ENCODE measurements around the gene DLK2.

Gene DLK2

DNA sequence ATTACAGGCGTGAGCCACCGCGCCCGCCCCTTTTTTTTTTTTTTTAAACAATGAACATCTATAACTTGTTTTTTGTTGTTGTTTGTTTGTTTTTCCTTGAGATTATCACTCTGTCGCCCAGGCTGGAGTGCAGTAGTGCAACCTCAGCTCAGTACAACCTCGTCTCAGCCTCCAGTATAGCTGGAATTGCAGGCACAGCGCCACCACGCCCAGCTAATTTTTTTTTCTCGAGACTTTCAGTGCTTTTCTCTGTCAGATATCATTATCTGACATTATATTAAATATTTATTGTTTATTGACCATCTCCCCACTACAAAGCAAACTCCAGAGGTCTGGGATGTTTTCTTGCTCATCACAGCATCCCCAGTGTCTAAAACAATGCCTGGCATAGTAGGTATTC lies 2.3 kb upstream of the DLK2 start:
- Histone ChIP-seq H3K4me1 (ENCODE audit: control insufficient read depth in 2 of 2, insufficient read depth in 2 of 2, low read length in 2 of 2) (peaks cover 0 to 4% of the 10 kb centered on the region in 2 donors), H3K9ac (ENCODE audit: low read depth in 1 of 2, low read length in 2 of 2) (no peak overlapping the region), H3K36me3 (ENCODE audit: control insufficient read depth in 2 of 2, insufficient read depth in 2 of 2, low read length in 2 of 2) (peaks cover 2 to 6% of the 10 kb centered on the region in 2 donors), H3K27me3 (ENCODE audit: control insufficient read depth in 2 of 2, insufficient read depth in 2 of 2, low read length in 2 of 2) (peaks cover 6 to 16% of the 10 kb centered on the region in 2 donors), H3K4me3 (ENCODE audit: low read length in 2 of 2) (no peak overlapping the region), H3K9me3 (ENCODE audit: control insufficient read depth in 2 of 2, low read length in 2 of 2) (no peaks in the 10 kb centered on the region), H3K27ac (ENCODE audit: low read depth in 2 of 2, low read length in 2 of 2) (no peak overlapping the region)

GRCh38 chr6:43454696-43455530 lies 435 bp downstream of the DLK2 start:
- Histone ChIP-seq H3K9me3 (ENCODE audit: control insufficient read depth in 2 of 2, low read length in 2 of 2) (no peaks in the 10 kb centered on the region), H3K4me1 (ENCODE audit: control insufficient read depth in 2 of 2, insufficient read depth in 2 of 2, low read length in 2 of 2) (peaks cover 0 to 4% of the 10 kb centered on the region in 2 donors), H3K36me3 (ENCODE audit: control insufficient read depth in 2 of 2, insufficient read depth in 2 of 2, low read length in 2 of 2) (peaks cover 17 to 21% of the 10 kb centered on the region in 2 donors), H3K4me3 (ENCODE audit: low read length in 2 of 2) (peak overlapping the region; percentile 59 to 65), H3K27ac (ENCODE audit: low read depth in 2 of 2, low read length in 2 of 2) (no peak overlapping the region), H3K27me3 (ENCODE audit: control insufficient read depth in 2 of 2, insufficient read depth in 2 of 2, low read length in 2 of 2) (peaks cover 3 to 12% of the 10 kb centered on the region in 2 donors), H3K9ac (ENCODE audit: low read depth in 1 of 2, low read length in 2 of 2) (peak overlapping the region in 1 of 2 donors; percentile 48)

DNA sequence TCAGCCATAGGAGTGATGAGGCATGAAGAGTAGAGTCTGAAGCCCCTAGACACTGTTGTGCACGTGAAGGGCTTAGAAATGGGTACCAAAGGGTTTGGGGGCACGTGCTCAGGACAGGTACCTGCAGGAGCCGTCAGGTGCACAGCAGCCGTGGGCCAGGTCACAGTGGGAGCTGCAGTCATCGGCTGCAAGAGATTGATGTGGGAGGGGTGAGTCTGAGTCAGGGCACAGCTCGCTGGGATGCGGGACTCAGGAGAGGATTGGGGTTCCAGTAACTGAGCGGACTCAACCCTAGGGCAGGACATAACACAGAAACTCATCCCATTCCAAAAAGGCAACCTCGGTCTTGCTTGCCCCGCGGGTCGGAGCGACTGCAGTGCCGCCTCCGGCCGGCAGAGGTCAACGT lies 1.1 kb downstream of the DLK2 start:
- H3K27ac ChIP-seq (ENCODE audit: low read depth in 2 of 2, low read length in 2 of 2) = no peak overlapping the region
- H3K4me1 ChIP-seq (ENCODE audit: control insufficient read depth in 2 of 2, insufficient read depth in 2 of 2, low read length in 2 of 2) = peaks cover 0 to 4% of the 10 kb centered on the region in 2 donors
- peaks cover 3 to 10% of the 10 kb centered on the region in 2 donors for H3K27me3 ChIP-seq (ENCODE audit: control insufficient read depth in 2 of 2, insufficient read depth in 2 of 2, low read length in 2 of 2)
- H3K9ac ChIP-seq (ENCODE audit: low read depth in 1 of 2, low read length in 2 of 2) = no peak overlapping the region
- H3K36me3 ChIP-seq (ENCODE audit: control insufficient read depth in 2 of 2, insufficient read depth in 2 of 2, low read length in 2 of 2) = peaks cover 23 to 25% of the 10 kb centered on the region in 2 donors
- H3K4me3 ChIP-seq (ENCODE audit: low read length in 2 of 2) = peak overlapping the region; percentile 59 to 65
- H3K9me3 ChIP-seq (ENCODE audit: control insufficient read depth in 2 of 2, low read length in 2 of 2) = no peaks in the 10 kb centered on the region

DNA sequence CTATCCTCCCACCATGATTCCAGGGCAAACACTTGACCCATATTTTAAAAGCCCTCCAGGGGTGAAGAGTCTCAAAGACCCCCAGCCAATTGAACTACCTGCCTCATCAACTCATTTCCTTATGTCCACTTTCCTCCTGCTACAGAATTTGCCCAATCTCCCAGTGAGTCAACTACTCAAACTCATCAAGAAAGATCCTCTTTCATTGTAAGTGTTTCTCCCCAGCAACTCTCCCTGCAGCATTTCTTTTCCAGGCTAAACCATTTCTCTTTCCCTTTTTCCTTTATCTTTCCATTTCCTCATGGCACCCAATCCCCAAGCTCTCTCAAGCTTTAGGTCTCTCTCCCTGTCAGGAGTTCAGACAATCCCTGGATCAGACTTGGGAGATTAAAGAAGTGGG lies 1.5 kb downstream of the DLK2 start:
- Histone ChIP-seq H3K4me3 (ENCODE audit: low read length in 2 of 2) (no peak overlapping the region), H3K9me3 (ENCODE audit: control insufficient read depth in 2 of 2, low read length in 2 of 2) (no peaks in the 10 kb centered on the region), H3K27me3 (ENCODE audit: control insufficient read depth in 2 of 2, insufficient read depth in 2 of 2, low read length in 2 of 2) (peaks cover 3 to 10% of the 10 kb centered on the region in 2 donors), H3K9ac (ENCODE audit: low read depth in 1 of 2, low read length in 2 of 2) (no peak overlapping the region), H3K27ac (ENCODE audit: low read depth in 2 of 2, low read length in 2 of 2) (no peak overlapping the region), H3K36me3 (ENCODE audit: control insufficient read depth in 2 of 2, insufficient read depth in 2 of 2, low read length in 2 of 2) (peaks cover 26 to 27% of the 10 kb centered on the region in 2 donors), H3K4me1 (ENCODE audit: control insufficient read depth in 2 of 2, insufficient read depth in 2 of 2, low read length in 2 of 2) (peaks cover 0 to 4% of the 10 kb centered on the region in 2 donors)

GRCh38 chr6:43452896-43453295 lies 2.5 kb downstream of the DLK2 start:
- peaks cover 0 to 4% of the 10 kb centered on the region in 2 donors for H3K4me1 ChIP-seq (ENCODE audit: control insufficient read depth in 2 of 2, insufficient read depth in 2 of 2, low read length in 2 of 2)
- H3K9ac ChIP-seq (ENCODE audit: low read depth in 1 of 2, low read length in 2 of 2) = no peak overlapping the region
- H3K27ac ChIP-seq (ENCODE audit: low read depth in 2 of 2, low read length in 2 of 2) = no peak overlapping the region
- H3K4me3 ChIP-seq (ENCODE audit: low read length in 2 of 2) = no peak overlapping the region
- H3K9me3 ChIP-seq (ENCODE audit: control insufficient read depth in 2 of 2, low read length in 2 of 2) = no peaks in the 10 kb centered on the region
- H3K36me3 ChIP-seq (ENCODE audit: control insufficient read depth in 2 of 2, insufficient read depth in 2 of 2, low read length in 2 of 2) = peaks cover 35 to 36% of the 10 kb centered on the region in 2 donors
- H3K27me3 ChIP-seq (ENCODE audit: control insufficient read depth in 2 of 2, insufficient read depth in 2 of 2, low read length in 2 of 2) = peaks cover 3 to 10% of the 10 kb centered on the region in 2 donors

- H3K36me3 ChIP-seq (ENCODE audit: control insufficient read depth in 2 of 2, insufficient read depth in 2 of 2, low read length in 2 of 2) = peaks cover 41 to 42% of the 10 kb centered on the region in 2 donors
- no peak overlapping the region for H3K9ac ChIP-seq (ENCODE audit: low read depth in 1 of 2, low read length in 2 of 2)
- no peaks in the 10 kb centered on the region for H3K9me3 ChIP-seq (ENCODE audit: control insufficient read depth in 2 of 2, low read length in 2 of 2)
- no peak overlapping the region for H3K27ac ChIP-seq (ENCODE audit: low read depth in 2 of 2, low read length in 2 of 2)
- H3K27me3 ChIP-seq (ENCODE audit: control insufficient read depth in 2 of 2, insufficient read depth in 2 of 2, low read length in 2 of 2) = peaks cover 3 to 10% of the 10 kb centered on the region in 2 donors
- H3K4me1 ChIP-seq (ENCODE audit: control insufficient read depth in 2 of 2, insufficient read depth in 2 of 2, low read length in 2 of 2) = peaks cover 0 to 4% of the 10 kb centered on the region in 2 donors
- H3K4me3 ChIP-seq (ENCODE audit: low read length in 2 of 2) = no peak overlapping the region
Observed at GRCh38 chr6:43451939-43452338, 3.4 kb downstream of the DLK2 start.

GRCh38 chr6:43451348-43451747 lies 4.0 kb downstream of the DLK2 start:
- Histone ChIP-seq H3K4me3 (ENCODE audit: low read length in 2 of 2) (no peak overlapping the region), H3K27ac (ENCODE audit: low read depth in 2 of 2, low read length in 2 of 2) (no peak overlapping the region), H3K9ac (ENCODE audit: low read depth in 1 of 2, low read length in 2 of 2) (no peak overlapping the region), H3K9me3 (ENCODE audit: control insufficient read depth in 2 of 2, low read length in 2 of 2) (no peaks in the 10 kb centered on the region), H3K4me1 (ENCODE audit: control insufficient read depth in 2 of 2, insufficient read depth in 2 of 2, low read length in 2 of 2) (peaks cover 0 to 4% of the 10 kb centered on the region in 2 donors), H3K27me3 (ENCODE audit: control insufficient read depth in 2 of 2, insufficient read depth in 2 of 2, low read length in 2 of 2) (peaks cover 0 to 6% of the 10 kb centered on the region in 2 donors), H3K36me3 (ENCODE audit: control insufficient read depth in 2 of 2, insufficient read depth in 2 of 2, low read length in 2 of 2) (peaks cover 42 to 43% of the 10 kb centered on the region in 2 donors)

DNA sequence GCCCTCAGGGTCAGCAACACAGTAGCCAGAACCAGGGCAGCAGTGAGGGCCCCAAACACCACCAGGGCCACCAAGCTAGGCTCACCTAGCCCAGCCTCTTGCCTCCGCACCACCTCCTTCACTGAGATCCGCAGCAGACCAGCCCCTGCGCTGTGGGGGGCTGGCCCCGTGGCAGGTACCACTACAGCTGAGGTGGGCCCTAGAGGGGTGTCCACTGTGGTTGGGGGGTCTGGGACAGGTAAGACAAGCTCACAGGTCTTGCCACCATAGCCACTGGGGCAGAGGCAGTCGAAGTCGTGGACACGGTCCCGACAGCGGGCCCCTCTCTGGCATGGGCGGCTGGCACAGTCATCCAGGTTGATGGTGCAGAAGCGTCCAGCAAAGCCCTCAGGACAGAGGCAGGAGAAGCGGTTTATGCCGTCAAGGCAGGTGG lies 4.6 kb downstream of the DLK2 start:
- peaks cover 47% of the 10 kb centered on the region in 2 donors for H3K36me3 ChIP-seq (ENCODE audit: control insufficient read depth in 2 of 2, insufficient read depth in 2 of 2, low read length in 2 of 2)
- peaks cover 0 to under 1% of the 10 kb centered on the region in 2 donors for H3K27me3 ChIP-seq (ENCODE audit: control insufficient read depth in 2 of 2, insufficient read depth in 2 of 2, low read length in 2 of 2)
- H3K27ac ChIP-seq (ENCODE audit: low read depth in 2 of 2, low read length in 2 of 2) = no peak overlapping the region
- no peak overlapping the region for H3K4me3 ChIP-seq (ENCODE audit: low read length in 2 of 2)
- peaks cover 0 to 2% of the 10 kb centered on the region in 2 donors for H3K4me1 ChIP-seq (ENCODE audit: control insufficient read depth in 2 of 2, insufficient read depth in 2 of 2, low read length in 2 of 2)
- H3K9me3 ChIP-seq (ENCODE audit: control insufficient read depth in 2 of 2, low read length in 2 of 2) = no peaks in the 10 kb centered on the region
- H3K9ac ChIP-seq (ENCODE audit: low read depth in 1 of 2, low read length in 2 of 2) = no peak overlapping the region

GRCh38 chr6:43448916-43449315 lies 6.4 kb downstream of the DLK2 start:
- Histone ChIP-seq H3K27ac (ENCODE audit: low read depth in 2 of 2, low read length in 2 of 2) (no peak overlapping the region), H3K4me1 (ENCODE audit: control insufficient read depth in 2 of 2, insufficient read depth in 2 of 2, low read length in 2 of 2) (no peaks in the 10 kb centered on the region), H3K9ac (ENCODE audit: low read depth in 1 of 2, low read length in 2 of 2) (no peak overlapping the region), H3K4me3 (ENCODE audit: low read length in 2 of 2) (no peak overlapping the region), H3K27me3 (ENCODE audit: control insufficient read depth in 2 of 2, insufficient read depth in 2 of 2, low read length in 2 of 2) (no peaks in the 10 kb centered on the region), H3K9me3 (ENCODE audit: control insufficient read depth in 2 of 2, low read length in 2 of 2) (no peaks in the 10 kb centered on the region), H3K36me3 (ENCODE audit: control insufficient read depth in 2 of 2, insufficient read depth in 2 of 2, low read length in 2 of 2) (peaks cover 54 to 59% of the 10 kb centered on the region in 2 donors)

GRCh38 chr6:43447604-43448003 lies 7.7 kb downstream of the DLK2 start:
- H3K36me3 ChIP-seq (ENCODE audit: control insufficient read depth in 2 of 2, insufficient read depth in 2 of 2, low read length in 2 of 2) = peaks cover 60 to 69% of the 10 kb centered on the region in 2 donors
- H3K4me3 ChIP-seq (ENCODE audit: low read length in 2 of 2) = no peak overlapping the region
- no peak overlapping the region for H3K9ac ChIP-seq (ENCODE audit: low read depth in 1 of 2, low read length in 2 of 2)
- H3K27ac ChIP-seq (ENCODE audit: low read depth in 2 of 2, low read length in 2 of 2) = no peak overlapping the region
- no peaks in the 10 kb centered on the region for H3K27me3 ChIP-seq (ENCODE audit: control insufficient read depth in 2 of 2, insufficient read depth in 2 of 2, low read length in 2 of 2)
- H3K9me3 ChIP-seq (ENCODE audit: control insufficient read depth in 2 of 2, low read length in 2 of 2) = no peaks in the 10 kb centered on the region
- no peaks in the 10 kb centered on the region for H3K4me1 ChIP-seq (ENCODE audit: control insufficient read depth in 2 of 2, insufficient read depth in 2 of 2, low read length in 2 of 2)
